ENCODE data around the gene DBN1.

The DBN1 gene

DNA sequence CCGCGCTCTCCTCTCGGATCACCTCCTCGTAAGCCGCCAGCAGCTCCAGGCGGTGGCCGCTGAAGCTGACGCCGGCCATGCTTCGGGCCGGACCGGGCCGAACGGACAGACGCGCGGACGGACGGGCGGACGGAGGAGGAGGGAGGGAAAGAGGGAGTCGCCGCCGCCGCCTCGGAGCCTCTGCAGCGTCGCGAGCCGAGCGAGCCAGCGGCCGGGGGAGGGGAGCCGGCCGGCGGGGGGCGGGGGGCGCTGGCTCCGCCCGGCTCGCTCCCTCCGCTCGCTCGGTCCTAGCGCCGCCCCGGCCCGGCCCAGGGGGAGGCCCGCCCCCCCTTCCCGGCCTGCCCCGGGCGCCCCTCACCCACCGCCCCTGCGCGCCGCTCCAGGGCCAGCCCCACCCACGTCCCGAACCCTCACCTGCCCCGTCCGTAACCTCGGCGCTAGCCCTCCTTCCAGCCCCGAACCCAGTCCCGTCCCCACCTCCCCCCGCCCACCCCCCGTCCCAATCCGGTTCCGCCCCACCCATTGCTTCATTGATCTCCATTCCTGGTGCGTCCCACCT lies at the start of gene DBN1:
DBN1 (minus strand) TSS at position 192 of the 559 bp plus-strand sequence; CDS start at position 79, 113 bp downstream.
- Histone ChIP-seq H3K9me3 (no peaks in the 10 kb centered on the region), H3K4me3 (peak within 1 kb of the TSS; percentile 61), H3K36me3 (replicated peaks) (peaks cover 16% of the 10 kb centered on the region), H3K27me3 (ENCODE audit: low read depth) (no peaks in the 10 kb centered on the region), H3K4me1 (peaks cover 3% of the 10 kb centered on the region; the same call in 1 of the 2 replicates)
- peak; percentile 60 to 73 for DNase-seq (ENCODE audit: low spot score in 2 of 2)
- in situ Hi-C loops (cut with MboI; ENCODE audit: low sequenced_read_pairs): no loop called here

DNA sequence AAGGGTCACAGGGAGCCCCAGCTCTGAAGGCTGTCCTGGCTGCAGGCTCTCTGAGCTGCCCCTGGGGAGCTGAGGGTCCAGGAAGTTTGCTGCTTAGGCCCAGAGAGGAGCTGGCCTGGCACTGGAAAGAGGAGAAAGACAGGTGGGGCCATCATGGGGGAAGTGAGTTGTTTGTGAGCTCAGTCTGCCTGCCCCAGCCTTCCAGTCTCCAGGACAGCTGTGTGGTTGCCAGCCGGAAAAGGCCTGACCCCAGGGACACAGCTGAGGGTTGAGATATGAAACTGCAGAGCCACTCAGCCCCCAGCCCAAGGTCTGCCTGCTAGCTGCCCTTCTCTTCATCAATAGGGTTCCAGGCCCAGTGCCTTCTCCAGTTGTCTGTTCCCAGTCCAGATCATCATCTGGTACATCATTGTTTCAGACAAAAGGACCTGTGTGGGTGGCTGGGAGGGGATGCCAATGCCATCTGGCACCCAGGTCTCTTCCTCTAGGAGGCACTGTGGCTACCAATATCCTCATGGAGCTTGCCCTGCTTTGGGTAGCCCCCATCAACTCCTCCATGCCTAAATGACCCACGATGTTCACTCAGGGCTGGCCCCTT lies 47.6 kb upstream of the DBN1 start:
- Histone ChIP-seq H3K4me3 (no peak overlapping the region), H3K27me3 (ENCODE audit: low read depth) (no peaks in the 10 kb centered on the region), H3K9me3 (no peaks in the 10 kb centered on the region), H3K36me3 (replicated peaks) (peaks cover 40% of the 10 kb centered on the region), H3K4me1 (peaks cover under 1% of the 10 kb centered on the region; the same call in 1 of the 2 replicates)
- DNase-seq (ENCODE audit: low spot score in 2 of 2): no peak
- in situ Hi-C loops (cut with MboI; ENCODE audit: low sequenced_read_pairs): no loop called here

DNA sequence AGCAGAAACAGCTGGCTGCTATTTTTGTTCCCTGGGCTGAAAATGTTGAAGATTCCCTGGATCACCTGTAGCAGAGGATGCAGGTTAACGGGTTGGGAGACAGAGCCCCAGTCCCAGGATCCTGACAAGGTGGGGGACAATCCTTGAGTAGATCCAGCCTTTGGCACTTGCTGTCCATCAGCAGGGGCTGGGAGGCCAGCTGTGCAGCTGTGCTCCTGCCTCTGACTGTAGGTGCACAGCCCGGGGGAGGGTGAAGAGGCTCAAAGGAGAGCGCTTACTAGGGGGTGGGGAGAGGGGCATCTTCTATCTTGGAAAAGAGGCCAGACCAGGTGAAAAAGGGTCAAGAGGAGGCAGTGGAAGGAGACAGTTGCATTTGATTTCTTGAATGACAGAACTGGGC lies 46.8 kb upstream of the DBN1 start:
- Histone ChIP-seq H3K4me3 (no peak overlapping the region), H3K27me3 (ENCODE audit: low read depth) (no peaks in the 10 kb centered on the region), H3K4me1 (peaks cover 5% of the 10 kb centered on the region), H3K36me3 (replicated peaks) (peaks cover 42% of the 10 kb centered on the region), H3K9me3 (no peaks in the 10 kb centered on the region)
- no peak for DNase-seq (ENCODE audit: low spot score in 2 of 2)
- in situ Hi-C loops (cut with MboI; ENCODE audit: low sequenced_read_pairs): no loop called here

DNA sequence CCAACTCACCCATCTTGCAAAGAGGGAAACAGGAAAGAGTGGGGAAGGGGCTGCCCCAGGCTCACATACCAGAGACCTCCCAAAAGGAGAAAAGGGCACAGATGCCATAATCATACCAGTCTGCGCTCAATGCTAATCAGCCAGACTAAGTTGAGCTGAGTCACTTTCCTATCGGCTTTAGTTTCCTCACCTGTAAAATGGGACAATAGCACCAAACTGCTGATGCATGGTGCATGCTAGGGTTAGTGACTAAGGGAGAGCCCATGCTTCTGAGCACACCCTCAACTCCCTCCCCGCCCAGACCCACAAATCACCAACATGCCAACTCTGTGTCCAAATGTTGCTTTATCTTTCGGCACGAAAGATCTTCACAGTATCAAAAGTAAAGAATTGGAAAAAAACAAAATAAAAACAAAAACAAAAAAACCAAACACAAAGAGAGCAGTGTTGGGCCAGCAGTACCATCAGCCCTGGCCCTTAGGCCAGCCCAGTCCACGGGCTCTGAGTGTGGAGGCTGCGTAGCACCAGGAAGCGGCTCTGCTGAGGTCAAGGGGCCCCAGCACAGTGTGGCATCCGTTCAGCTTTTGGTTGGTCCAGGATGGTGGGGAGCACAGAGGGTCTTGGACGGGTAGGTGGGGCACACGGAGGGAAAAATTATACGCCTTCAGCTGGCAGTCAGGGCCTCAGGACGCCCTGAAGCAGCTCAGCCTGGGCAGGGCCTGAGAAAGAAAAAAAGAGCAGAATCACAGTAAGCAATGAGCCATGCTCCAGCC lies 46.2 kb upstream of the DBN1 start:
- H3K9me3 ChIP-seq: no peaks in the 10 kb centered on the region
- peaks cover 5% of the 10 kb centered on the region for H3K4me1 ChIP-seq
- no peaks in the 10 kb centered on the region for H3K27me3 ChIP-seq (ENCODE audit: low read depth)
- no peak for DNase-seq (ENCODE audit: low spot score in 2 of 2)
- H3K4me3 ChIP-seq: no peak overlapping the region
- H3K36me3 ChIP-seq (replicated peaks): peaks cover 45% of the 10 kb centered on the region
- in situ Hi-C loops (cut with MboI; ENCODE audit: low sequenced_read_pairs): no loop called here

DNA sequence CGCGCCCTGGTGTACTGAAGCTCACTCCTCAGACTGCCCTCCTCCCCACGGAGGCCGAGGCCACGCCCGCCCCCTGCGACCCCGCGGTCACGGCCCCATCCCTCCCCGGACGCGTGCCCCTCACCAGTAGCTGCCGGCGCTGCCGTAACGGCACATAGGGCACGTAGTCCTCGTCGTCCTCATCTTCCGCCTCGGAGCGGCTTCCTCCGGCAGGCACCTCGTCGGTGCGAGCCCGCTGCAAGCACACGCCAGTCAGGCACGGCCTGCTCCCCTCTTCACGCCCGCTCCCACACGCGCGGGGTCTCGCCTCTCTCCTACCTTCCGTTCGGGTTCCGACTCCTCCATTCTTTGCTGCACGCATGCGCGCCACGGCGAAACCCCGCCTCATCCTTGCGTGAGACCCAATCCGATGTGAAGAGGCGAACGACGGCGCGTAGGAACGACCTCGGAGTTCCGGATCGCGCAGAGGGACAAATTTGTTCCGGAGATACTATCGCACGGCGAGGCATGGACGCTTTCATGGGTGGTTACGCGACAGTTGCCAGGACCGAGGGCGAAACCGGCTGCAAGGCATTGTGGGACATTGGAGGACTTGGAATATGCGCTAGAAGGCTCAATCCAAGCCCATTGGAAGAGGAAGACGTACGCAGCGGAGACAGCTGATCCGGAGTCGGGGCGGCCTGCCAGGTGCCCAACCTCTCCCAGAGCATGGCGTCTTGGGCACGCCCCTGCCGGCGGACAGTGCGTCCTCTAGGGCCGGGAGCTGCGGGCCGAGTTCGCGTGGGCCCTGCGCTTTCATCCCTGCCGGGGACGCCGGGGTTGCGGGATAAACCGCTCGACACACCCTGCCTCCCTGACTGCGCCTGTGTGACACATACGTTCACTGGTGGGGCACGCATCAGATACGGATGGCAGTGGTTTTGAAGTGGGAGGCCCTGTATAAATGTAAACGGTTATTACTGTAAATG lies 43.5 kb upstream of the DBN1 start, which contains the start of gene DDX41:
DDX41 (minus strand) TSS at position 361 of the 968 bp plus-strand sequence; CDS start at position 345, 16 bp downstream.
- Histone ChIP-seq H3K4me1 (peaks cover 5% of the 10 kb centered on the region), H3K9me3 (no peaks in the 10 kb centered on the region), H3K36me3 (replicated peaks) (peaks cover 59% of the 10 kb centered on the region), H3K4me3 (peak within 1 kb of the TSS; percentile 100), H3K27me3 (ENCODE audit: low read depth) (no peaks in the 10 kb centered on the region)
- in situ Hi-C loops (cut with MboI; ENCODE audit: low sequenced_read_pairs): no loop called here
- peak; percentile 96 to 97 for DNase-seq (ENCODE audit: low spot score in 2 of 2)

DNA sequence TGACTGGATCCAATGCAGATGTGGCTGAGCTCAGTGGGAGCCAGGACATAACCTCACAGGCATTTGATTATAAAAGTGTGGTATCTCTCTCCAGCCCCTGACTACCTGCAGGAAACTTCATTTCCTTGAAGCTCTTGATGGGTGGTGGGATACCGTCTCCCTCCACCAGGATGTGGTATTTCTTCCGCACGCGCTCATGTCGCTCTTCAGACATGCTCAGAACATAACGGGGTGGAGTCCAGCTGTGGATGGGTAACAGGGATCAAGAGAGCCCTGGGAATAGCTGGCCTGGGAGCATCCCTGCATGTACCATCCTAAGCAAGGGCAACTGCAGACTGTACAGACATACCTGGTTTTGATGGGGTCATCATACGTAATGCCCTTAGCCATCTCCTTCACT lies 42.1 kb upstream of the DBN1 start:
- peaks cover 61% of the 10 kb centered on the region for H3K36me3 ChIP-seq (replicated peaks)
- no peak for DNase-seq (ENCODE audit: low spot score in 2 of 2)
- H3K4me3 ChIP-seq: peak overlapping the region; percentile 100
- in situ Hi-C loops (cut with MboI; ENCODE audit: low sequenced_read_pairs): no loop called here
- H3K27me3 ChIP-seq (ENCODE audit: low read depth): no peaks in the 10 kb centered on the region
- H3K4me1 ChIP-seq: peaks cover 5% of the 10 kb centered on the region
- H3K9me3 ChIP-seq: no peaks in the 10 kb centered on the region

DNA sequence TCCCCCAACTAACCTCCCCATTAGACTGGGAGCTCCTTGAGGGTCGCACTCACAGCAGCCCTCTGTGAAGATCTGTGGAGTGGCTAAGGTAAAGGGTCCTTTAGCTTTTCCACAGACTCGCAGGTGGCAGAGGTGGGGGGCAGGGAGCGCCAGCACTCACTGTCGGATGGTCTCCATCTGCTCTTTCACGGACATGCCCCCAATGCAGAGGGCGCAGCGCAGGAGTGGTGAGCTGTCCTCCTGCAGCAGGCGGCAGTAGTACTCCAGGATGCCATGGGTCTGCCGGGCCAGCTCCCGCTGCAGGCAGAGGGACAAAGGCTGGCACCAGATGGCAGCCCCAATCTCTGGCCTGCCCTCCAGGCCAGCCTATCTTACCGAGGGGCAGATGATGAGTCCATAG lies 41.1 kb upstream of the DBN1 start:
- Histone ChIP-seq H3K27me3 (ENCODE audit: low read depth) (no peaks in the 10 kb centered on the region), H3K9me3 (no peaks in the 10 kb centered on the region), H3K36me3 (replicated peaks) (peaks cover 67% of the 10 kb centered on the region), H3K4me1 (peaks cover 5% of the 10 kb centered on the region), H3K4me3 (no peak overlapping the region)
- in situ Hi-C loops (cut with MboI; ENCODE audit: low sequenced_read_pairs): no loop called here
- DNase-seq (ENCODE audit: low spot score in 2 of 2): no peak

DNA sequence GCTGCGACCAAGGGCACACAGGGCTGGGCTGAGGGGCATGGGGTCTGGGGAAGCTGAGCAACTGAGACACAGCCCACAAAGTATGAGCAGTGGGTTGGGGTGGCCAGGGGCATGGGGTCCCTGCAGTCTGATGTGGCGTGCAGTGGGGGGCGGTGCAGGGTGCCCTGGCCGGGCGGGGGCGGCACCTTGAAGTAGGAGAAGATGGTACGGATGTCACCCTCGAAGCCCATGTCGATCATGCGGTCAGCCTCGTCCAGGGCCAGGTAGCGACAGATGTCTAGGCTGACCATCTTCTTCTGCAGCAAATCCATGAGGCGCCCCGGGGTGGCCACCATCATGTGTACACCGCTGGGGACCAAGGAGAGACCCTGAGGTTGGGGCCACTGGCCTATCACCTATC lies 40.1 kb upstream of the DBN1 start:
- no peaks in the 10 kb centered on the region for H3K9me3 ChIP-seq
- DNase-seq (ENCODE audit: low spot score in 2 of 2): no peak
- H3K4me1 ChIP-seq: peaks cover 5% of the 10 kb centered on the region
- in situ Hi-C loops (cut with MboI; ENCODE audit: low sequenced_read_pairs): no loop called here
- no peaks in the 10 kb centered on the region for H3K27me3 ChIP-seq (ENCODE audit: low read depth)
- H3K4me3 ChIP-seq: no peak overlapping the region
- peaks cover 67% of the 10 kb centered on the region for H3K36me3 ChIP-seq (replicated peaks)

DNA sequence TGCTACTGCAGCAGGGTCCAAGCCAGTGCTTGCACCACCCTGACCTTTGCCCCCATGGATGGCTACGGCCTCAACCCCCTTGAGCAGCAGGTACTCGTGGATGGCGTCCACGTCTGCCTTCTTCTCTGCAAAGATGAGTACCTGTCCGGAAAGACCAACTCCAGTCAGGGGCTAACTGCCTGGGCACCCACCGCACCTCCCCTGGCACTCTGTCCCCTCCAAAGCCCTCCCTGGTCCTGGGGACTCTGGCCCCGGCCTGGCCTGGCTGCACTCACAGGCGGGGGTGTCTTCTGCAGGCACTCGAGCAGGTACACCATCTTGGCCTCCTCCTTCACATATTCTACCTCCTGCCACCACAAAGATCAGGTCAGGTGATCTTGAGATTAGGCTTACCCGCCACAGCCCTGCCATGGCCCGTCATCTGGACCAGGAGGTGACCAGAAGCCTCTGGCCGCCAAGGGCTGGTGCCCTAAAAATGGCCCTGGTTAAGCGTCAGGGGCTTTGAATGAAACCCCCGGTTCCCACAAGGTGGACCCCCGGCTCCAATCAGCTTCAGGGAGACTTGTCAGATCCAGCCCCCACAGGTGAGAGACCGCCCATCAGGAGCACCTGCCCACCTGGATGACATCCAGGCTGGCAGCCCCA lies 39.4 kb upstream of the DBN1 start:
- Histone ChIP-seq H3K36me3 (replicated peaks) (peaks cover 67% of the 10 kb centered on the region), H3K27me3 (ENCODE audit: low read depth) (no peaks in the 10 kb centered on the region), H3K9me3 (no peaks in the 10 kb centered on the region), H3K4me1 (peaks cover 5% of the 10 kb centered on the region), H3K4me3 (no peak overlapping the region)
- in situ Hi-C loops (cut with MboI; ENCODE audit: low sequenced_read_pairs): no loop called here
- DNase-seq (ENCODE audit: low spot score in 2 of 2): no peak

DNA sequence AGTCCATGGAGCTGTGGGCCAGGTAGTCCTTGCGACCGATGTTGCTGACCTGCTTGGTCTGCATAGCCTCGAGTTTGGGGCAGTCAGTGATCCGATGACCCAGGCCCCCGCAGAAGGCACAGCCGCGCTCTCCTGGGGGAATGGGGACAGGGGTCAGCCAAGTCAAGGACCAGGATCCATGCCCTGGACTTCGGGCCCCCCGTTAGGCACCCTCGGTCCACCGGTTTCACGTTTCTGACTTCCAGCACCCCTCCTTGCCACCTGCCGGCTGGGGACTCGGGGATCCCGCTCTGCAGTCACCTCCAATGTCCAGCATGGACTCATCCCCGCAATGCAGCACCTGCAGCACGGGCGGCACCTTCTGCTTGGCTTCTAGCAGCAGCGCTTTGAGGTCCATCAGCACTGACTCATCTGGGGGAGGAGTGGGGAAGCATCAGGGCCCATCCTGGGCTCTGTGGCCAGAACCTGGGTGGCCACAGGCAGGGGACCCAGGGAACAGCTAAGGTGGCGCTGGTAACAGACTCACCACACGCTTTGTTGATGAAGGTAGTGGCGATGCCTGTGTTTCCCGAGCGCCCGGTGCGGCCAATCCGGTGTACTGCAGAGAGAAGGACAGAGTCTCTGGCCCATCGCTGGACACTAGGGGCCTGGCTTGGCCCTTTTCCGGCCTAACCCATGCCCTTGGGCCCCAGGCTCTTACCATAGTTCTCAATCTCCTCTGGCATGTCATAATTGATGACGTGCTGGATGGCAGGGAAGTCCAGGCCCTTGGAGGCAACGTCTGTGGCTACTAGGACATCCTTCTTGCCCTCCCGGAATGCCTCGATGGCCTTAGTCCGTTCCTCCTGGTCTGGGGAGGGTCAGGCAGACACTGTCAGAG lies 38.6 kb upstream of the DBN1 start:
- no peak overlapping the region for H3K4me3 ChIP-seq
- H3K9me3 ChIP-seq: no peaks in the 10 kb centered on the region
- peaks cover 67% of the 10 kb centered on the region for H3K36me3 ChIP-seq (replicated peaks)
- in situ Hi-C loops (cut with MboI; ENCODE audit: low sequenced_read_pairs): no loop called here
- H3K27me3 ChIP-seq (ENCODE audit: low read depth): no peaks in the 10 kb centered on the region
- peaks cover 5% of the 10 kb centered on the region for H3K4me1 ChIP-seq
- DNase-seq (ENCODE audit: low spot score in 2 of 2): no peak

DNA sequence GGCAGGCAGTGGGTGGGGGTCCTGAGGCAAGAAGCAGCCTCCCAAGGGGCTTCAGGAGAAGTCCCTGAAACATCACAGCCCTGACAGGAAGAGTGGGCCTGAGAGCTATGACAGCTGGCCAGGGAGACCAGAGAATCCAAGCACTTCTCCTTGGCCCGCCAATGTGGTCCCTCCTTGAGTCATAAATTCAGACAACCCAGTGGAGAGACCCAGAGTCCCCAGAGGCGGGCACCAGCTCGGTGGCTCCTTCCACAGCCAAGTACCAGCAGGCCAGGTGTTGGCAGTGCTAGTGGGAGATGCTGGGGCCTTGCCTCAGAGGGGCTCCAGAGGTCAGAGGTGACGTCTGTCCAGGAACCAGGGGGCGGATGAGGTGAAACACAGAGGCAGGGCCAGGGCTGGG lies 37.7 kb upstream of the DBN1 start:
- Histone ChIP-seq H3K4me3 (no peak overlapping the region), H3K9me3 (no peaks in the 10 kb centered on the region), H3K36me3 (replicated peaks) (peaks cover 63% of the 10 kb centered on the region), H3K27me3 (ENCODE audit: low read depth) (no peaks in the 10 kb centered on the region), H3K4me1 (peaks cover 5% of the 10 kb centered on the region)
- in situ Hi-C loops (cut with MboI; ENCODE audit: low sequenced_read_pairs): no loop called here
- DNase-seq (ENCODE audit: low spot score in 2 of 2): no peak

DNA sequence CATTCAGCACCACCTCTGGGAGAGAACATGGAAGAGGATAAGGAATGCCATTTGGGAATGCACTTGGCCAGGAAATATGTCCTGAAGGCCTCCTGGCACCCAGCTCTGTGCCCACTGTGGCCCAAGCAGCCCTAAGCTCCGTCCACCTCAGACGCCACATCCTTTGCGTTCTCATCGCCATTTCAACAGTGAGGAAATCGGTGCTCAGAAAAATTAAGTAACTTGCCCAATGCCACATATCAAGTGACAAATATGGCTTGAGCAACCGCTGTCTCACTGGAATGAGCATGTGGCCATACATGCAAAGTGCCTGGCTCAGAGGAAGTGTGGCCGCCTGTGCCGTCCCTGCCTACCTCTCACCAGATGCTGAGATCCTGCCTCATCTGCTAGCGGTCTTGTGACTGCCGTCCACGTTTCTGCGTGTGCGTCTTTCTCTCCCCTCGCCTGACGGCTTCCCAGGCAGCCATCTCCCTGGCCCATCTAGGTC lies 37.2 kb upstream of the DBN1 start:
- in situ Hi-C loops (cut with MboI; ENCODE audit: low sequenced_read_pairs): no loop called here
- Histone ChIP-seq H3K9me3 (no peaks in the 10 kb centered on the region), H3K4me1 (peaks cover 1% of the 10 kb centered on the region; the same call in 1 of the 2 replicates), H3K36me3 (replicated peaks) (peaks cover 59% of the 10 kb centered on the region), H3K27me3 (ENCODE audit: low read depth) (no peaks in the 10 kb centered on the region), H3K4me3 (no peak overlapping the region)
- no peak for DNase-seq (ENCODE audit: low spot score in 2 of 2)

Data from HAP-1 (cell line).